HEK293 (cell line): ENCODE data around the gene SPOCK1.

Source experiments
- KLF10 ChIP-seq: fragments of 450-650 bp; IDR thresholded peaks from 2 replicates; pipeline ENCODE4 v1.5.1; 2018; ENCODE audit warnings: missing biosample characterization, mild to moderate bottlenecking, missing genetic modification characterization
- SALL2 ChIP-seq: fragments of 450-650 bp; formaldehyde crosslinking; IDR thresholded peaks from 2 replicates; pipeline ENCODE4 v1.5.0; 2017; ENCODE audit warnings: missing biosample characterization, mild to moderate bottlenecking, missing genetic modification characterization, borderline replicate concordance
- YY1 ChIP-seq: fragments of 450-650 bp; formaldehyde crosslinking; IDR thresholded peaks from 2 replicates; pipeline ENCODE4 v1.5.1; 2018; ENCODE audit warnings: missing biosample characterization, missing genetic modification characterization
- ZBTB1 ChIP-seq: fragments of 450-650 bp; formaldehyde crosslinking; IDR thresholded peaks from 2 replicates; pipeline ENCODE4 v1.5.1; 2016; ENCODE audit warnings: missing biosample characterization, missing genetic modification characterization
- ZBTB8A ChIP-seq: fragments of 450-650 bp; formaldehyde crosslinking; IDR thresholded peaks from 2 replicates; pipeline ENCODE4 v1.5.1; 2016; ENCODE audit warnings: missing biosample characterization, missing genetic modification characterization
- ZNF202 ChIP-seq: fragments of 450-650 bp; formaldehyde crosslinking; IDR thresholded peaks from 2 replicates; pipeline ENCODE4 v1.5.1; 2016; ENCODE audit warnings: missing biosample characterization, missing genetic modification characterization, borderline replicate concordance
- ZNF391 ChIP-seq: fragments of 450-650 bp; formaldehyde crosslinking; IDR thresholded peaks from 2 replicates; pipeline ENCODE4 v1.5.1; 2016; ENCODE audit warnings: low read depth, missing biosample characterization, missing genetic modification characterization, borderline replicate concordance
- ZNF473 ChIP-seq: fragments of 450-650 bp; formaldehyde crosslinking; IDR thresholded peaks from 2 replicates; pipeline ENCODE4 v1.5.1; 2017; ENCODE audit warnings: missing biosample characterization, missing genetic modification characterization
- TF ChIP-seq, protein P1 (sequence below): fragments of 450-650 bp; formaldehyde crosslinking; IDR thresholded peaks from 2 replicates; pipeline ENCODE4 v1.5.1; 2016; ENCODE audit warnings: missing biosample characterization, missing genetic modification characterization
- TF ChIP-seq, protein P2 (sequence below): fragments of 450-650 bp; IDR thresholded peaks from 2 replicates; pipeline ENCODE4 v1.5.1; 2018; ENCODE audit warnings: missing biosample characterization, missing genetic modification characterization
- TF ChIP-seq, protein P3 (sequence below): fragments of 450-650 bp; formaldehyde crosslinking; IDR thresholded peaks from 2 replicates; pipeline ENCODE4 v1.5.1; 2017; ENCODE audit warnings: missing biosample characterization, missing genetic modification characterization
- TF ChIP-seq, protein P4 (sequence below): fragments of 450-650 bp; formaldehyde crosslinking; IDR thresholded peaks from 2 replicates; pipeline ENCODE4 v1.5.1; 2016; ENCODE audit warnings: missing biosample characterization, missing genetic modification characterization

DNA sequence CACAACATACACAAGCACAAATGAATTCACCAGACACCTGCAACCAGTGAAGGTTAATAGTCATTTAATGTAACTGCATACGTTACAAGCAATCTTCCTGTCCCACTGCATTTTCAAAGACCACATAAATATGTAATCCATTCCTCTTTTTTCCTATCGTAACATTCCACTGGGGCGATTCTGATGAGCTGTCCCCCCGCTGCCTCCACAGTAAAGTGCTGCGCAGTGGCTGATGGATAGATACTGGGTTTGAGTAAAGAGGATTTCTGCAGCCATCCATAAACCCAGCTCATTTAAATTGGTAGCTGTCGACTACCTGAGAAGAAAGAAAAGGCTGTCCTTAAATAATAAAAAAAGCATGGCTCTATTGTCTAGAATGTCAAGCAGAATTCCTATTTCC, 181.1 kb downstream of the SPOCK1 start:
- TF ChIP-seq, protein P1, sequence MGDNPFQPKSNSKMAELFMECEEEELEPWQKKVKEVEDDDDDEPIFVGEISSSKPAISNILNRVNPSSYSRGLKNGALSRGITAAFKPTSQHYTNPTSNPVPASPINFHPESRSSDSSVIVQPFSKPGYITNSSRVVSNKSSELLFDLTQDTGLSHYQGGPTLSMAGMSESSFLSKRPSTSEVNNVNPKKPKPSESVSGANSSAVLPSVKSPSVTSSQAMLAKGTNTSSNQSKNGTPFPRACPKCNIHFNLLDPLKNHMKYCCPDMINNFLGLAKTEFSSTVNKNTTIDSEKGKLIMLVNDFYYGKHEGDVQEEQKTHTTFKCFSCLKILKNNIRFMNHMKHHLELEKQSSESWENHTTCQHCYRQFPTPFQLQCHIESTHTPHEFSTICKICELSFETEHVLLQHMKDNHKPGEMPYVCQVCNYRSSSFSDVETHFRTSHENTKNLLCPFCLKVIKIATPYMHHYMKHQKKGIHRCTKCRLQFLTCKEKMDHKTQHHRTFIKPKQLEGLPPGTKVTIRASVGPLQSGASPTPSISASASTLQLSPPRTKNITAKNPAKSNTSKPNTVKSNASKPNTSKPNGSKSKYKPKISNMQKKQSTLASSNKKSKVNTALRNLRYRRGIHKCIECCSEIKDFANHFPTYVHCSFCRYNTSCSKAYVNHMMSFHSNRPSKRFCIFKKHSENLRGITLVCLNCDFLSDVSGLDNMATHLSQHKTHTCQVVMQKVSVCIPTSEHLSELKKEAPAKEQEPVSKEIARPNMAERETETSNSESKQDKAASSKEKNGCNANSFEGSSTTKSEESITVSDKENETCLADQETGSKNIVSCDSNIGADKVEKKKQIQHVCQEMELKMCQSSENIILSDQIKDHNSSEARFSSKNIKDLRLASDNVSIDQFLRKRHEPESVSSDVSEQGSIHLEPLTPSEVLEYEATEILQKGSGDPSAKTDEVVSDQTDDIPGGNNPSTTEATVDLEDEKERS (tag by site-specific recombination), result no peak
- TF ChIP-seq, protein P2, sequence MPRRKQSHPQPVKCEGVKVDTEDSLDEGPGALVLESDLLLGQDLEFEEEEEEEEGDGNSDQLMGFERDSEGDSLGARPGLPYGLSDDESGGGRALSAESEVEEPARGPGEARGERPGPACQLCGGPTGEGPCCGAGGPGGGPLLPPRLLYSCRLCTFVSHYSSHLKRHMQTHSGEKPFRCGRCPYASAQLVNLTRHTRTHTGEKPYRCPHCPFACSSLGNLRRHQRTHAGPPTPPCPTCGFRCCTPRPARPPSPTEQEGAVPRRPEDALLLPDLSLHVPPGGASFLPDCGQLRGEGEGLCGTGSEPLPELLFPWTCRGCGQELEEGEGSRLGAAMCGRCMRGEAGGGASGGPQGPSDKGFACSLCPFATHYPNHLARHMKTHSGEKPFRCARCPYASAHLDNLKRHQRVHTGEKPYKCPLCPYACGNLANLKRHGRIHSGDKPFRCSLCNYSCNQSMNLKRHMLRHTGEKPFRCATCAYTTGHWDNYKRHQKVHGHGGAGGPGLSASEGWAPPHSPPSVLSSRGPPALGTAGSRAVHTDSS (tag by site-specific recombination), result no peak
- TF ChIP-seq SALL2 (tag by site-specific recombination) (no peak), YY1 (no peak), ZNF202 (tag by site-specific recombination) (no peak), ZBTB8A (no peak), ZBTB1 (tag by site-specific recombination) (no peak), KLF10 (tag by site-specific recombination) (no peak), ZNF391 (no peak), ZNF473 (no peak)
- TF ChIP-seq, protein P3, sequence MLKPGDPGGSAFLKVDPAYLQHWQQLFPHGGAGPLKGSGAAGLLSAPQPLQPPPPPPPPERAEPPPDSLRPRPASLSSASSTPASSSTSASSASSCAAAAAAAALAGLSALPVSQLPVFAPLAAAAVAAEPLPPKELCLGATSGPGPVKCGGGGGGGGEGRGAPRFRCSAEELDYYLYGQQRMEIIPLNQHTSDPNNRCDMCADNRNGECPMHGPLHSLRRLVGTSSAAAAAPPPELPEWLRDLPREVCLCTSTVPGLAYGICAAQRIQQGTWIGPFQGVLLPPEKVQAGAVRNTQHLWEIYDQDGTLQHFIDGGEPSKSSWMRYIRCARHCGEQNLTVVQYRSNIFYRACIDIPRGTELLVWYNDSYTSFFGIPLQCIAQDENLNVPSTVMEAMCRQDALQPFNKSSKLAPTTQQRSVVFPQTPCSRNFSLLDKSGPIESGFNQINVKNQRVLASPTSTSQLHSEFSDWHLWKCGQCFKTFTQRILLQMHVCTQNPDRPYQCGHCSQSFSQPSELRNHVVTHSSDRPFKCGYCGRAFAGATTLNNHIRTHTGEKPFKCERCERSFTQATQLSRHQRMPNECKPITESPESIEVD (tag by site-specific recombination), result no peak
- TF ChIP-seq, protein P4, sequence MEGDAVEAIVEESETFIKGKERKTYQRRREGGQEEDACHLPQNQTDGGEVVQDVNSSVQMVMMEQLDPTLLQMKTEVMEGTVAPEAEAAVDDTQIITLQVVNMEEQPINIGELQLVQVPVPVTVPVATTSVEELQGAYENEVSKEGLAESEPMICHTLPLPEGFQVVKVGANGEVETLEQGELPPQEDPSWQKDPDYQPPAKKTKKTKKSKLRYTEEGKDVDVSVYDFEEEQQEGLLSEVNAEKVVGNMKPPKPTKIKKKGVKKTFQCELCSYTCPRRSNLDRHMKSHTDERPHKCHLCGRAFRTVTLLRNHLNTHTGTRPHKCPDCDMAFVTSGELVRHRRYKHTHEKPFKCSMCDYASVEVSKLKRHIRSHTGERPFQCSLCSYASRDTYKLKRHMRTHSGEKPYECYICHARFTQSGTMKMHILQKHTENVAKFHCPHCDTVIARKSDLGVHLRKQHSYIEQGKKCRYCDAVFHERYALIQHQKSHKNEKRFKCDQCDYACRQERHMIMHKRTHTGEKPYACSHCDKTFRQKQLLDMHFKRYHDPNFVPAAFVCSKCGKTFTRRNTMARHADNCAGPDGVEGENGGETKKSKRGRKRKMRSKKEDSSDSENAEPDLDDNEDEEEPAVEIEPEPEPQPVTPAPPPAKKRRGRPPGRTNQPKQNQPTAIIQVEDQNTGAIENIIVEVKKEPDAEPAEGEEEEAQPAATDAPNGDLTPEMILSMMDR, result no peak
